B cell (primary cell): ENCODE data around the gene TMX4. TPM values are rescaled to one million over a fixed set of nuclear protein-coding genes. Genes with fewer than 3 reads are reported as not detected.
A peak's percentile ranks its signal among the peaks of the same experiment; 100 is the strongest.

Experiments used
- ATAC-seq: fragments of 200-7000 bp; cut with Tn5 transposase; one replicate; pipeline ENCODE4 v1.10.0; 2021; ENCODE audit warnings: low read depth, mild to moderate bottlenecking, moderate number of reproducible peaks, moderate library complexity
- CTCF ChIA-PET: fragments of 350-600 bp; sonication (Branson Sonifier 250); formaldehyde crosslinking; loops from one replicate; lab custom pipeline; 2021; ENCODE audit warnings: antibody characterized with exemption, inconsistent platforms; lab: Charles Lee
- POLR2A ChIA-PET: fragments of 350-600 bp; sonication (Branson Sonifier 250); formaldehyde crosslinking; loops from one replicate; lab custom pipeline; 2021; ENCODE audit warnings: antibody characterized with exemption; lab: Charles Lee
- DNase-seq: peaks from one replicate; pipeline ENCODE4 v3.0.0; 2013
- H2AFZ ChIP-seq: 2 replicates; pipeline ENCODE4 v1.6.1; 2012; ENCODE audit warnings: mild to moderate bottlenecking, low read depth, low read length; ENCODE audit not compliant: insufficient read depth, poor library complexity, severe bottlenecking
- H3K27ac ChIP-seq, 2 donors: 1 replicate in 1 of 2; 2 replicates in 1 of 2; pipeline ENCODE4 v1.5.1; 2012 to 2013; ENCODE audit warnings: low read length in 2 of 2, mild to moderate bottlenecking in 2 of 2, moderate library complexity in 1 of 2
- H3K27me3 ChIP-seq, 4 experiments: fragments of 200-600 bp in 1 of 4; sonication (generic) in 1 of 4; replicated peaks in 1 of 4; 1 replicate in 2 of 4; 2 replicates in 2 of 4; pipeline versions ENCODE4 v1.6.1 to v1.7.0; 2013 to 2016; ENCODE audit warnings: low read length in 3 of 4, mild to moderate bottlenecking in 2 of 4, mixed read lengths in 1 of 4, moderate library complexity in 1 of 4; ENCODE audit not compliant: insufficient read depth in 4 of 4, control insufficient read depth in 3 of 4; ENCODE audit errors: control extremely low read depth in 1 of 4
- H3K36me3 ChIP-seq, 2 experiments: replicated peaks in 1 of 2; 1 replicate in 1 of 2; 2 replicates in 1 of 2; pipeline versions ENCODE4 v1.6.1 to v1.7.1; 2013; ENCODE audit warnings: low read length in 1 of 2; ENCODE audit not compliant: insufficient read depth in 2 of 2, control insufficient read depth in 1 of 2; ENCODE audit errors: control extremely low read depth in 1 of 2, extremely low read depth in 1 of 2
- H3K4me1 ChIP-seq, 2 donors: fragments of 200-600 bp in 1 of 2; sonication (generic) in 1 of 2; 1 replicate in 1 of 2; 2 replicates in 1 of 2; pipeline versions ENCODE4 v1.5.1 to v1.6.1; 2013 to 2017; ENCODE audit warnings: low read length in 2 of 2; ENCODE audit not compliant: control insufficient read depth in 2 of 2, insufficient read depth in 2 of 2
- H3K4me2 ChIP-seq: replicated peaks from 2 replicates; pipeline ENCODE3; 2012; ENCODE audit warnings: mild to moderate bottlenecking, low read depth, low read length; ENCODE audit not compliant: poor library complexity, severe bottlenecking
- H3K4me3 ChIP-seq, 5 experiments: fragments of 200-600 bp in 1 of 5; sonication (generic) in 1 of 5; 1 replicate in 3 of 5; 2 replicates in 2 of 5; pipeline versions ENCODE4 v1.5.1 to v1.7.0; 2011 to 2016; ENCODE audit warnings: low read length in 4 of 5, mild to moderate bottlenecking in 4 of 5, low read depth in 2 of 5, control low read depth in 1 of 5, moderate library complexity in 1 of 5; ENCODE audit not compliant: insufficient read depth in 1 of 5; ENCODE audit errors: control extremely low read depth in 1 of 5, extremely low read depth in 1 of 5
- H3K79me2 ChIP-seq: fragments of 200-600 bp; sonication (generic); one replicate; pipeline ENCODE4 v1.6.0; 2016; ENCODE audit warnings: low read length; ENCODE audit not compliant: control insufficient read depth, insufficient read depth
- H3K9ac ChIP-seq: fragments of 200-600 bp; sonication (generic); 2 replicates; pipeline ENCODE4 v1.6.1; 2017; ENCODE audit warnings: mild to moderate bottlenecking, low read length, moderate library complexity
- H3K9me3 ChIP-seq, 3 donors: one replicate each; pipeline versions ENCODE4 v1.6.1 to v1.7.1; 2013; ENCODE audit warnings: low read length in 2 of 3; ENCODE audit not compliant: control insufficient read depth in 2 of 3, insufficient read depth in 1 of 3; ENCODE audit errors: control extremely low read depth in 1 of 3
- H4K20me1 ChIP-seq: 2 replicates; pipeline ENCODE4 v1.6.0; 2012; ENCODE audit warnings: mild to moderate bottlenecking, low read length; ENCODE audit not compliant: insufficient read depth, control insufficient read depth, poor library complexity, severe bottlenecking
- H3K27ac Mint-ChIP-seq: one replicate; pipeline ENCODE4 v1.8.0; 2021; ENCODE audit warnings: mixed read lengths
- H3K27me3 Mint-ChIP-seq: one replicate; pipeline ENCODE4 v1.8.0; 2021; ENCODE audit warnings: mixed read lengths
- H3K4me1 Mint-ChIP-seq: one replicate; pipeline ENCODE4 v1.8.0; 2021; ENCODE audit warnings: mixed read lengths
- H3K4me3 Mint-ChIP-seq: one replicate; pipeline ENCODE4 v1.8.0; 2021; ENCODE audit warnings: mixed read lengths
- H3K9me3 Mint-ChIP-seq: one replicate; pipeline ENCODE4 v1.8.0; 2022; ENCODE audit warnings: mixed read lengths; ENCODE audit not compliant: insufficient read depth
- CTCF ChIP-seq: fragments of 200-600 bp; IDR thresholded peaks from one replicate; pipeline ENCODE4 v1.8.0; 2022; ENCODE audit warnings: antibody characterized with exemption, mild to moderate bottlenecking
- EZH2 ChIP-seq: IDR thresholded peaks from 2 replicates; pipeline ENCODE4 v1.6.1; 2012; ENCODE audit warnings: borderline replicate concordance, low read depth, mild to moderate bottlenecking, moderate library complexity, low read length; ENCODE audit not compliant: insufficient read depth, poor library complexity, severe bottlenecking
- WGBS: methylation state at CpG from one replicate; pipeline ENCODE4 v1.1.5; 2013; ENCODE audit warnings: missing lambda C conversion rate; ENCODE audit not compliant: insufficient coverage; 5-methylcytosine and 5-hydroxymethylcytosine counted together
- intact Hi-C: fragments of 100-400 bp; cut with micrococcal nuclease; formaldehyde crosslinking; loops from one replicate; pipeline ENCODE4 v1.10.0; 2022
- polyA plus RNA-seq: library from polyadenylated mRNA; depleted of rRNA; stranded (reverse); fragments of >200 nt; gene quantifications from 2 replicates; pipeline ENCODE4 v1.2.3, GENCODE V29; 2012
- total RNA-seq, 2 donors: library from RNA; stranded (reverse); fragments of 120-200 nt in 1 of 2; gene quantifications; 1 replicate in 1 of 2; 2 replicates in 1 of 2; pipeline versions ENCODE4 v1.2.3 to v1.2.4, GENCODE V29; 2013 to 2022

TMX4 gene
- total and polyA plus RNA-seq, 2 donors (not counting 1 experiment from before 2014, with no cell fraction given) = 5.8 to 62.9 TPM

- TF ChIP-seq EZH2 (no peak), CTCF (no peak)
- Histone ChIP-seq H3K9ac (peak overlapping the region; percentile 7), H3K4me1 (peaks cover 3 to 6% of the 10 kb centered on the region in 2 donors), H3K27ac (no peak overlapping the region), H3K36me3 (no peaks in the 10 kb centered on the region), H3K9me3 (no peaks in the 10 kb centered on the region), H3K4me2 (peak overlapping the region; percentile 26), H3K27me3 (no peaks in the 10 kb centered on the region), H4K20me1 (no peaks in the 10 kb centered on the region), H3K4me3 (no peak overlapping the region), H2AFZ (peak overlapping the region; percentile 18), H3K79me2 (no peaks in the 10 kb centered on the region)
- Mint-ChIP-seq H3K4me1 (peaks cover 13% of the 10 kb centered on the region), H3K27ac (no peak overlapping the region), H3K27me3 (peaks cover 3% of the 10 kb centered on the region), H3K4me3 (no peak overlapping the region), H3K9me3 (no peaks in the 10 kb centered on the region)
- WGBS = no CpG with 5 or more reads among the region's 4 CpGs
- CTCF ChIA-PET = interaction anchor here (2.1 to 5.1 kb wide), 3 partner anchors 9 to 787 kb away, joined by 6 to 74 read pairs (median 17); no protein-coding TSS in a partner anchor
- peak; percentile 14 for DNase-seq
- intact Hi-C loops = no loop called here
- ATAC-seq = no peak
- POLR2A ChIA-PET = no interaction called here
These were observed 84.5 kb downstream of the TMX4 start for GRCh38 chr20:7935027-7935551.

- H3K27me3 Mint-ChIP-seq = peaks cover 3% of the 10 kb centered on the region
- CTCF ChIA-PET = no interaction called here
These were observed 86.2 kb downstream of the TMX4 start for GRCh38 chr20:7933346-7933745.

More at GRCh38 chr20:7933346-7933745, 86.2 kb downstream of the TMX4 start:
- Histone ChIP-seq H4K20me1 (no peaks in the 10 kb centered on the region), H3K4me3 (no peak overlapping the region), H2AFZ (no peak overlapping the region), H3K27me3 (no peaks in the 10 kb centered on the region), H3K4me2 (no peak overlapping the region), H3K79me2 (no peaks in the 10 kb centered on the region), H3K4me1 (peaks cover 3 to 6% of the 10 kb centered on the region in 2 donors), H3K36me3 (no peaks in the 10 kb centered on the region), H3K27ac (no peak overlapping the region), H3K9ac (no peak overlapping the region), H3K9me3 (no peaks in the 10 kb centered on the region)
- no peak overlapping the region for H3K4me3 Mint-ChIP-seq
- TF ChIP-seq EZH2 = no peak
- TF ChIP-seq CTCF = no peak
- POLR2A ChIA-PET = no interaction called here
- no CpG with 5 or more reads among the region's 1 CpG for WGBS
- intact Hi-C loops = no loop called here
- no peak for ATAC-seq
- no peak overlapping the region for H3K27ac Mint-ChIP-seq
- DNase-seq = no peak
- no peaks in the 10 kb centered on the region for H3K9me3 Mint-ChIP-seq
- H3K4me1 Mint-ChIP-seq = peaks cover 13% of the 10 kb centered on the region
